Astrocyte (in vitro differentiated cells and primary cell): ENCODE data around the gene CORIN. TPM values are rescaled to one million over a fixed set of nuclear protein-coding genes. Genes with fewer than 3 reads are reported as not detected.
"Not testable (repeated sequence)": the region's sequence is repeated elsewhere in the genome, so short reads cannot be mapped to it uniquely, and the experiment has no call there.

Source experiments
- DNase-seq: peaks from one replicate; pipeline ENCODE4 v3.0.0-alpha.2; 2010; ENCODE audit warnings: low read depth
- FAIRE-seq: peaks from 2 replicates; lab custom pipeline; 2011; peaks lifted over from hg19 to GRCh38; lab: Jason Lieb, UNC
- H2AFZ ChIP-seq: 2 replicates; pipeline ENCODE4 v1.6.0; 2012; ENCODE audit warnings: low read depth, low read length, inconsistent platforms
- H3K27ac ChIP-seq: 2 replicates; pipeline ENCODE4 v1.5.1; 2011; ENCODE audit warnings: low read depth, low read length, inconsistent platforms
- H3K27me3 ChIP-seq: 2 replicates; pipeline ENCODE4 v1.6.0; 2011; ENCODE audit warnings: low read length, inconsistent platforms; ENCODE audit not compliant: insufficient read depth
- H3K36me3 ChIP-seq: 2 replicates; pipeline ENCODE4 v1.5.1; 2011; ENCODE audit warnings: low read length, inconsistent platforms; ENCODE audit not compliant: insufficient read depth
- H3K4me1 ChIP-seq: 2 replicates; pipeline ENCODE4 v1.5.1; 2011; ENCODE audit warnings: low read length, inconsistent platforms; ENCODE audit not compliant: insufficient read depth
- H3K4me2 ChIP-seq: 2 replicates; pipeline ENCODE4 v1.6.0; 2012; ENCODE audit warnings: low read length, inconsistent platforms
- H3K4me3 ChIP-seq: 2 replicates; pipeline ENCODE4 v1.5.1; 2011; ENCODE audit warnings: low read depth, mild to moderate bottlenecking, low read length, inconsistent platforms; ENCODE audit not compliant: insufficient read depth
- H3K79me2 ChIP-seq: 2 replicates; pipeline ENCODE4 v1.6.0; 2012; ENCODE audit warnings: mild to moderate bottlenecking, low read length, inconsistent platforms; ENCODE audit not compliant: insufficient read depth
- H3K9ac ChIP-seq: 2 replicates; pipeline ENCODE4 v1.6.0; 2012; ENCODE audit warnings: mild to moderate bottlenecking, low read length, inconsistent platforms
- H3K9me3 ChIP-seq: 2 replicates; pipeline ENCODE4 v1.5.1; 2012; ENCODE audit warnings: low read depth, mild to moderate bottlenecking, low read length, inconsistent platforms; ENCODE audit not compliant: insufficient read depth
- H4K20me1 ChIP-seq: 2 replicates; pipeline ENCODE4 v1.6.0; 2012; ENCODE audit warnings: low read length, inconsistent platforms; ENCODE audit not compliant: insufficient read depth
- H3K27ac Mint-ChIP-seq: one replicate; pipeline ENCODE4 v1.8.0; 2021; ENCODE audit warnings: mild to moderate bottlenecking, mixed read lengths; ENCODE audit not compliant: unreplicated experiment
- H3K27me3 Mint-ChIP-seq: one replicate; pipeline ENCODE4 v1.8.0; 2021; ENCODE audit warnings: low read depth, mixed read lengths; ENCODE audit not compliant: unreplicated experiment
- H3K36me3 Mint-ChIP-seq: one replicate; pipeline ENCODE4 v1.8.0; 2021; ENCODE audit warnings: low read depth, mixed read lengths; ENCODE audit not compliant: unreplicated experiment
- H3K4me1 Mint-ChIP-seq: one replicate; pipeline ENCODE4 v1.8.0; 2021; ENCODE audit warnings: low read depth, mixed read lengths; ENCODE audit not compliant: unreplicated experiment
- H3K4me3 Mint-ChIP-seq: one replicate; pipeline ENCODE4 v1.8.0; 2021; ENCODE audit warnings: mild to moderate bottlenecking, moderate library complexity, mixed read lengths; ENCODE audit not compliant: unreplicated experiment
- H3K9me3 Mint-ChIP-seq: one replicate; pipeline ENCODE4 v1.8.0; 2021; ENCODE audit warnings: mild to moderate bottlenecking, mixed read lengths; ENCODE audit not compliant: unreplicated experiment
- EZH2 ChIP-seq: IDR thresholded peaks from 2 replicates; pipeline ENCODE4 v1.6.1; 2012; ENCODE audit warnings: mild to moderate bottlenecking, low read length, inconsistent platforms; ENCODE audit not compliant: insufficient read depth
- total RNA-seq: library from RNA; stranded (reverse); gene quantifications from 2 replicates; pipeline ENCODE4 v1.2.1, GENCODE V29; 2021
- TF ChIP-seq, protein P1 (sequence below): IDR thresholded peaks from 2 replicates; pipeline ENCODE4 v1.5.1; 2011; ENCODE audit warnings: low read depth, mild to moderate bottlenecking, inconsistent platforms, low read length, moderate library complexity; ENCODE audit not compliant: insufficient read depth

The CORIN gene
- total RNA-seq, 1 donor from 2014 or later: 0.20 TPM

- Histone ChIP-seq H2AFZ (no peak overlapping the region), H3K36me3 (no peaks in the 10 kb centered on the region), H3K9ac (no peak overlapping the region), H3K4me1 (no peaks in the 10 kb centered on the region), H3K4me3 (no peak overlapping the region), H3K79me2 (no peaks in the 10 kb centered on the region), H4K20me1 (no peaks in the 10 kb centered on the region), H3K27me3 (no peaks in the 10 kb centered on the region), H3K27ac (no peak overlapping the region), H3K4me2 (no peak overlapping the region), H3K9me3 (no peaks in the 10 kb centered on the region)
- TF ChIP-seq, protein P1, sequence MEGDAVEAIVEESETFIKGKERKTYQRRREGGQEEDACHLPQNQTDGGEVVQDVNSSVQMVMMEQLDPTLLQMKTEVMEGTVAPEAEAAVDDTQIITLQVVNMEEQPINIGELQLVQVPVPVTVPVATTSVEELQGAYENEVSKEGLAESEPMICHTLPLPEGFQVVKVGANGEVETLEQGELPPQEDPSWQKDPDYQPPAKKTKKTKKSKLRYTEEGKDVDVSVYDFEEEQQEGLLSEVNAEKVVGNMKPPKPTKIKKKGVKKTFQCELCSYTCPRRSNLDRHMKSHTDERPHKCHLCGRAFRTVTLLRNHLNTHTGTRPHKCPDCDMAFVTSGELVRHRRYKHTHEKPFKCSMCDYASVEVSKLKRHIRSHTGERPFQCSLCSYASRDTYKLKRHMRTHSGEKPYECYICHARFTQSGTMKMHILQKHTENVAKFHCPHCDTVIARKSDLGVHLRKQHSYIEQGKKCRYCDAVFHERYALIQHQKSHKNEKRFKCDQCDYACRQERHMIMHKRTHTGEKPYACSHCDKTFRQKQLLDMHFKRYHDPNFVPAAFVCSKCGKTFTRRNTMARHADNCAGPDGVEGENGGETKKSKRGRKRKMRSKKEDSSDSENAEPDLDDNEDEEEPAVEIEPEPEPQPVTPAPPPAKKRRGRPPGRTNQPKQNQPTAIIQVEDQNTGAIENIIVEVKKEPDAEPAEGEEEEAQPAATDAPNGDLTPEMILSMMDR: no peak
- no peak for TF ChIP-seq EZH2
- FAIRE-seq (no peak), DNase-seq (no peak)
- Mint-ChIP-seq H3K27ac (no peak overlapping the region), H3K9me3 (no peaks in the 10 kb centered on the region), H3K27me3 (no peaks in the 10 kb centered on the region), H3K4me3 (no peak overlapping the region), H3K4me1 (no peaks in the 10 kb centered on the region), H3K36me3 (no peaks in the 10 kb centered on the region)
These were observed 66.8 kb downstream of the CORIN start for GRCh38 chr4:47771020-47771419.

GRCh38 chr4:47767956-47768355, 69.9 kb downstream of the CORIN start:
- not testable (repeated sequence) for H3K36me3 Mint-ChIP-seq, H3K27ac Mint-ChIP-seq, FAIRE-seq

DNA sequence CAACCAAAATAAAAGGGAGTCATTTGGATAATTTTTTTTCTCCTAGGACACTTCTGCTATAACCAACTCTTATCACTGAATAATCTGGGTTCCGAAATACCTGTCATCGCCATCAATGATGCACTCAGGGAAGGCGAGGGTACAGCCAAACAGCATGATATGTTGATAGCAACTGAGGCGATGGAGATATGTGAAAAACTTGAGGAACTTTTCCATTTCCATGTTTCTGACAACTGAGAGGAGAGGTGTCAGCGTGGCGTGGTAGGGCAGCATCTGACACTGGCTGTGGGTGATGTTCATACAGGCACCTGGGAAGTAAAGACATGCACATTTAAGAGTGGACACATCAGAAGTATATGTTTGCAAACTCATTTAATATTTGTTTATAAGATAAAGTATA, 74.6 kb downstream of the CORIN start:
- no peak for FAIRE-seq
- no peaks in the 10 kb centered on the region for H4K20me1 ChIP-seq
- H3K9ac ChIP-seq: no peak overlapping the region
- H3K27me3 ChIP-seq: no peaks in the 10 kb centered on the region
- no peak for DNase-seq
- Mint-ChIP-seq H3K36me3 (no peaks in the 10 kb centered on the region), H3K4me1 (no peaks in the 10 kb centered on the region), H3K9me3 (peaks cover 5% of the 10 kb centered on the region), H3K27ac (no peak overlapping the region), H3K4me3 (no peak overlapping the region), H3K27me3 (no peaks in the 10 kb centered on the region)
- H3K9me3 ChIP-seq: no peaks in the 10 kb centered on the region
- no peak overlapping the region for H2AFZ ChIP-seq
- no peak overlapping the region for H3K27ac ChIP-seq
- no peak overlapping the region for H3K4me3 ChIP-seq
- no peaks in the 10 kb centered on the region for H3K36me3 ChIP-seq
- H3K4me2 ChIP-seq: no peak overlapping the region
- no peak for TF ChIP-seq EZH2
- TF ChIP-seq, protein P1: no peak
- H3K79me2 ChIP-seq: no peaks in the 10 kb centered on the region
- H3K4me1 ChIP-seq: no peaks in the 10 kb centered on the region

More at GRCh38 chr4:47767956-47768355, 69.9 kb downstream of the CORIN start:
- H3K9me3 Mint-ChIP-seq, H3K36me3 ChIP-seq, DNase-seq, H3K27me3 ChIP-seq, H3K4me3 ChIP-seq, H3K4me1 ChIP-seq, H3K4me3 Mint-ChIP-seq, H3K27me3 Mint-ChIP-seq, H3K9me3 ChIP-seq, H3K79me2 ChIP-seq, H3K9ac ChIP-seq, H4K20me1 ChIP-seq, H3K27ac ChIP-seq, H3K4me1 Mint-ChIP-seq, H3K4me2 ChIP-seq, H2AFZ ChIP-seq: not testable (repeated sequence)
